NCI-H748 treated with DMSO at 0.1 percent for 48 hours (cell line): Measurements from ENCODE around the gene CXCR4.
"Not testable (repeated sequence)": the region's sequence is repeated elsewhere in the genome, so short reads cannot be mapped to it uniquely, and the experiment has no call there.

ENCODE experiments used
- DNase-seq: peaks from one replicate; lab custom pipeline; 2025; lab: John Stamatoyannopoulos, UW

CXCR4 gene

GRCh38 chr2:136077107-136077506 lies 40.8 kb downstream of the CXCR4 start:
- DNase-seq: no peak

GRCh38 chr2:136075476-136075875 lies 42.5 kb downstream of the CXCR4 start:
- DNase-seq: no peak

- DNase-seq: no peak
Measured at GRCh38 chr2:136072621-136073020, 45.3 kb downstream of the CXCR4 start.

- DNase-seq: not testable (repeated sequence)
Measured at GRCh38 chr2:136071887-136072286, 46.1 kb downstream of the CXCR4 start.

- no peak for DNase-seq
Measured at GRCh38 chr2:136070913-136071312, 47.0 kb downstream of the CXCR4 start.

GRCh38 chr2:136069773-136070172 lies 48.2 kb downstream of the CXCR4 start:
- no peak for DNase-seq

- no peak for DNase-seq
Measured at GRCh38 chr2:136068581-136069227, 49.2 kb downstream of the CXCR4 start.

GRCh38 chr2:136067897-136068580 lies 49.9 kb downstream of the CXCR4 start:
- no peak for DNase-seq

- DNase-seq: no peak
Measured at GRCh38 chr2:136067459-136067858, 50.5 kb downstream of the CXCR4 start.

- DNase-seq: no peak
Measured at GRCh38 chr2:136065907-136066306, 52.0 kb downstream of the CXCR4 start.

GRCh38 chr2:136065384-136065783 lies 52.6 kb downstream of the CXCR4 start:
- DNase-seq: no peak
